ENCODE results near the gene CRIM1.

Gene CRIM1

DNA sequence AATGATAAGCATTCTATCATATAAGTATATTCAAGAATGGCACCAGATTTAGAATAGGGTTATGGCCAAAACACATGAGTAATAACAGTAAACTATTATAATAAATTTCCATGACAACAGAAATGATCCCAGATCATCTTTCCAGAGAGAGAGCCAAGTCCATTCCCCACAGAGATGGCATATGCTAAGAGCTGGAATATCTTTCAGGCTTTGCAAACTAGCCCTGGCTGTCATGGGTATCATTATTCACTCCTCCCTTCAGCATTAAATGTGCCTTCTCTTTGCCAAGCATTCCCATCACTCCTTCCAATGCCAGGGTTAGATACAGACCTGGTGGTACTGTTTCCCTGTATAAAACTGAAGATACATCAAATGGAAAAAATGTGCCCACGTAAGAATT lies 231.5 kb downstream of the CRIM1 start:
- Histone ChIP-seq H3K4ac (ENCODE audit: low read length) (no peak overlapping the region), H2BK15ac (ENCODE audit: low read length) (no peak overlapping the region), H3K4me3 (ENCODE audit: low read length in 2 of 2) (no peak overlapping the region), H4K8ac (ENCODE audit: low read depth, low read length) (no peak overlapping the region), H4K91ac (ENCODE audit: low read depth, low read length, poor library complexity) (no peak overlapping the region), H3K9me3 (replicated peaks in 1 of 2; ENCODE audit: control insufficient read depth in 2 of 2, insufficient read depth in 1 of 2, low read depth in 1 of 2, low read length in 2 of 2) (no peaks in the 10 kb centered on the region), H3K23ac (ENCODE audit: low read depth, low read length, poor library complexity) (no peak overlapping the region), H3K4me1 (ENCODE audit: control insufficient read depth in 2 of 2, insufficient read depth in 1 of 2, low read depth in 1 of 2, low read length in 2 of 2) (peaks cover 0 to 3% of the 10 kb centered on the region in 2 donors), H3K79me1 (ENCODE audit: low read depth, low read length) (no peaks in the 10 kb centered on the region), H2AFZ (ENCODE audit: low read length) (no peak overlapping the region), H3K27ac (replicated peaks; ENCODE audit: low read length) (no peak overlapping the region), H3K14ac (ENCODE audit: low read length) (no peak overlapping the region), H3K27me3 (ENCODE audit: control insufficient read depth in 3 of 3, insufficient read depth in 3 of 3, low read depth in 1 of 3, low read length in 3 of 3) (no peaks in the 10 kb centered on the region), H3K4me2 (ENCODE audit: insufficient read depth, low read length, poor library complexity, severe bottlenecking) (no peak overlapping the region), H3K18ac (ENCODE audit: low read length) (no peak overlapping the region), H2AK5ac (ENCODE audit: low read depth, low read length) (no peak overlapping the region), H2BK5ac (ENCODE audit: low read length) (no peak overlapping the region), H2BK12ac (ENCODE audit: low read length) (no peak overlapping the region), H3K9ac (ENCODE audit: low read depth, low read length, poor library complexity) (no peak overlapping the region), H3K36me3 (replicated peaks in 1 of 2; ENCODE audit: control insufficient read depth in 2 of 2, insufficient read depth in 2 of 2, low read length in 2 of 2) (peaks cover 4 to 85% of the 10 kb centered on the region in 2 donors), H2BK120ac (ENCODE audit: low read depth, low read length) (no peak overlapping the region)
- DNase-seq (ENCODE audit: low spot score) = no peak
- no CpG with 5 or more reads among the region's 1 CpG for WGBS, 2 donors (ENCODE audit: extremely low coverage in 2 of 2, insufficient read length in 2 of 2, insufficient replicate concordance in 1 of 2)

DNA sequence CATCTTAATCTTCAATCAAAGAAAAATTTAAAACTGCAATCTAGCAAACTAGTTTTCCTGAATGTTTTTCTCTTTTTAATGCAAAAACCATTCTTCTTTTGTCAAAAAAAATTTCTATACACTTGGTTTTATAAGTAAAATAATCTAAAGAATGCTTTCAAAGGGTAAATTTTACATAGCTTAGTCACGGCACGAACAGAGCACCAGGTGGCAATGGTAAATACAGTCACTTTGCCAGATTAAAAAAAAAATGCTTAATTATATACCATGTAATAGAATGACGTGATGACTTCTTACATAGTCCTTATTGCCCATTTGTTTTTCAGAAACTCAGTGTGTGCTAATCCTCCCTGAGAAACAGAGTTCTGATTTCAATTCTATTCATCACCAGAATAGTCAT lies 232.0 kb downstream of the CRIM1 start:
- Histone ChIP-seq H2BK15ac (ENCODE audit: low read length) (no peak overlapping the region), H3K4ac (ENCODE audit: low read length) (no peak overlapping the region), H3K4me2 (ENCODE audit: insufficient read depth, low read length, poor library complexity, severe bottlenecking) (no peak overlapping the region), H3K79me1 (ENCODE audit: low read depth, low read length) (no peaks in the 10 kb centered on the region), H2BK5ac (ENCODE audit: low read length) (no peak overlapping the region), H3K36me3 (replicated peaks in 1 of 2; ENCODE audit: control insufficient read depth in 2 of 2, insufficient read depth in 2 of 2, low read length in 2 of 2) (peaks cover 4 to 80% of the 10 kb centered on the region in 2 donors), H3K27me3 (ENCODE audit: control insufficient read depth in 3 of 3, insufficient read depth in 3 of 3, low read depth in 1 of 3, low read length in 3 of 3) (no peaks in the 10 kb centered on the region), H2AFZ (ENCODE audit: low read length) (no peak overlapping the region), H4K8ac (ENCODE audit: low read depth, low read length) (no peak overlapping the region), H3K4me3 (ENCODE audit: low read length in 2 of 2) (no peak overlapping the region), H2AK5ac (ENCODE audit: low read depth, low read length) (no peak overlapping the region), H3K27ac (replicated peaks; ENCODE audit: low read length) (no peak overlapping the region), H3K9ac (ENCODE audit: low read depth, low read length, poor library complexity) (no peak overlapping the region), H3K23ac (ENCODE audit: low read depth, low read length, poor library complexity) (no peak overlapping the region), H4K91ac (ENCODE audit: low read depth, low read length, poor library complexity) (no peak overlapping the region), H3K9me3 (replicated peaks in 1 of 2; ENCODE audit: control insufficient read depth in 2 of 2, insufficient read depth in 1 of 2, low read depth in 1 of 2, low read length in 2 of 2) (no peaks in the 10 kb centered on the region), H3K14ac (ENCODE audit: low read length) (no peak overlapping the region), H2BK12ac (ENCODE audit: low read length) (no peak overlapping the region), H3K18ac (ENCODE audit: low read length) (no peak overlapping the region), H3K4me1 (ENCODE audit: control insufficient read depth in 2 of 2, insufficient read depth in 1 of 2, low read depth in 1 of 2, low read length in 2 of 2) (peaks cover 0 to 2% of the 10 kb centered on the region in 2 donors), H2BK120ac (ENCODE audit: low read depth, low read length) (no peak overlapping the region)
- no CpG with 5 or more reads among the region's 3 CpGs for WGBS, 2 donors (ENCODE audit: extremely low coverage in 2 of 2, insufficient read length in 2 of 2, insufficient replicate concordance in 1 of 2)
- DNase-seq (ENCODE audit: low spot score) = no peak

DNA sequence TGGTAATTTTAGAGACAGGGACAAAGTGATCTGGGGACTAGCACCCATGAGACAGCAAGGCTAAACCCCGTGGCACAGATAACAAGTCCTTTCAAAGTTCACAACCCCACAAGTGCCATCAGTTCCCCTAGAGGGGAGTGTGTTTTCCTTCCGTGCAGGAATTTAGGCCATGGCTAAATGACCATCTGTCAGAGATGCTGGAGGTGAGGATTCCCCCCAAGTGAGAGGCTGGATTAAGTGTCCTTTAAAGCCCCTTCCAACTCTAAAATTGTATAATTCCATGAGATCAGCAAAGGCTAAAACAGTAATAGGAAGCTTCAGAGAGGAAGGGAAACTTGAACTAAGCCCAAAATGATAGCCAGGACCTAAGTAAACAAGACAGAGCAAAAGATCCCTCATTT lies 233.7 kb downstream of the CRIM1 start:
- Histone ChIP-seq H3K79me1 (ENCODE audit: low read depth, low read length) (no peaks in the 10 kb centered on the region), H2BK5ac (ENCODE audit: low read length) (no peak overlapping the region), H3K36me3 (replicated peaks in 1 of 2; ENCODE audit: control insufficient read depth in 2 of 2, insufficient read depth in 2 of 2, low read length in 2 of 2) (peaks cover 4 to 64% of the 10 kb centered on the region in 2 donors), H3K27ac (replicated peaks; ENCODE audit: low read length) (no peak overlapping the region), H3K4me1 (ENCODE audit: control insufficient read depth in 2 of 2, insufficient read depth in 1 of 2, low read depth in 1 of 2, low read length in 2 of 2) (peaks cover 0 to 1% of the 10 kb centered on the region in 2 donors), H3K18ac (ENCODE audit: low read length) (no peak overlapping the region), H3K23ac (ENCODE audit: low read depth, low read length, poor library complexity) (no peak overlapping the region), H3K9ac (ENCODE audit: low read depth, low read length, poor library complexity) (no peak overlapping the region), H4K91ac (ENCODE audit: low read depth, low read length, poor library complexity) (no peak overlapping the region), H3K14ac (ENCODE audit: low read length) (no peak overlapping the region), H3K9me3 (replicated peaks in 1 of 2; ENCODE audit: control insufficient read depth in 2 of 2, insufficient read depth in 1 of 2, low read depth in 1 of 2, low read length in 2 of 2) (no peaks in the 10 kb centered on the region), H2BK12ac (ENCODE audit: low read length) (no peak overlapping the region), H2BK120ac (ENCODE audit: low read depth, low read length) (no peak overlapping the region), H3K27me3 (ENCODE audit: control insufficient read depth in 3 of 3, insufficient read depth in 3 of 3, low read depth in 1 of 3, low read length in 3 of 3) (no peaks in the 10 kb centered on the region), H3K4ac (ENCODE audit: low read length) (no peak overlapping the region), H2AK5ac (ENCODE audit: low read depth, low read length) (no peak overlapping the region), H2AFZ (ENCODE audit: low read length) (no peak overlapping the region), H2BK15ac (ENCODE audit: low read length) (no peak overlapping the region), H3K4me3 (ENCODE audit: low read length in 2 of 2) (no peak overlapping the region), H3K4me2 (ENCODE audit: insufficient read depth, low read length, poor library complexity, severe bottlenecking) (no peak overlapping the region), H4K8ac (ENCODE audit: low read depth, low read length) (no peak overlapping the region)
- DNase-seq (ENCODE audit: low spot score) = no peak
- WGBS, 2 donors (ENCODE audit: extremely low coverage in 2 of 2, insufficient read length in 2 of 2, insufficient replicate concordance in 1 of 2) = no CpG with 5 or more reads among the region's 2 CpGs

DNA sequence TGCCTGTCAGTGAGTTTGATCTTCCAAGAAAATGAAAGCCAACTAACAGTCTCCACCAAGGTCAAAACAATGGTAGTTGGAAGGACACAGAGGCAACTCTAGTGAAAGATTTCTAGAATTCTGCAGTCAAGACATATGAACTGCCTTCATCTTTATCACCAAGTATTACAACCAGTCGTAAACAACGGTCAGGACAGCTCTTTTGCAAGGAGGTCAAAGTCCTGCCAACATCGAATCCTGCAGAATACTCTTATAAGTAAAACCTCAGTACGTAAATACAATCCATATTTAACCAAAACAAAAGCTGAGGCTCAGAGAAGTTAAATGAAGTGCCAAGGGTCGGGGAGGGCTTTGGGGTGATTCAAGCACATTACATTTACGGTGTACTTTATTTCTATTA lies 239.3 kb downstream of the CRIM1 start:
- no peak overlapping the region for H2BK5ac ChIP-seq (ENCODE audit: low read length)
- no peak overlapping the region for H2AFZ ChIP-seq (ENCODE audit: low read length)
- H3K23ac ChIP-seq (ENCODE audit: low read depth, low read length, poor library complexity) = no peak overlapping the region
- H4K91ac ChIP-seq (ENCODE audit: low read depth, low read length, poor library complexity) = no peak overlapping the region
- no peak overlapping the region for H2AK5ac ChIP-seq (ENCODE audit: low read depth, low read length)
- H2BK12ac ChIP-seq (ENCODE audit: low read length) = no peak overlapping the region
- H3K36me3 ChIP-seq (replicated peaks in 1 of 2; ENCODE audit: control insufficient read depth in 2 of 2, insufficient read depth in 2 of 2, low read length in 2 of 2) = peaks cover 0 to 27% of the 10 kb centered on the region in 2 donors
- DNase-seq (ENCODE audit: low spot score) = no peak
- H3K4me1 ChIP-seq (ENCODE audit: control insufficient read depth in 2 of 2, insufficient read depth in 1 of 2, low read depth in 1 of 2, low read length in 2 of 2) = peaks cover 3% of the 10 kb centered on the region in 2 donors
- no peak overlapping the region for H2BK15ac ChIP-seq (ENCODE audit: low read length)
- no peaks in the 10 kb centered on the region for H3K79me1 ChIP-seq (ENCODE audit: low read depth, low read length)
- no peak overlapping the region for H4K8ac ChIP-seq (ENCODE audit: low read depth, low read length)
- H3K4me3 ChIP-seq (ENCODE audit: low read length in 2 of 2) = no peak overlapping the region
- no peak overlapping the region for H3K14ac ChIP-seq (ENCODE audit: low read length)
- no peak overlapping the region for H2BK120ac ChIP-seq (ENCODE audit: low read depth, low read length)
- H3K4me2 ChIP-seq (ENCODE audit: insufficient read depth, low read length, poor library complexity, severe bottlenecking) = no peak overlapping the region
- H3K18ac ChIP-seq (ENCODE audit: low read length) = no peak overlapping the region
- no peak overlapping the region for H3K9ac ChIP-seq (ENCODE audit: low read depth, low read length, poor library complexity)
- peaks cover 0 to 4% of the 10 kb centered on the region in 2 donors for H3K9me3 ChIP-seq (replicated peaks in 1 of 2; ENCODE audit: control insufficient read depth in 2 of 2, insufficient read depth in 1 of 2, low read depth in 1 of 2, low read length in 2 of 2)
- H3K27ac ChIP-seq (replicated peaks; ENCODE audit: low read length) = no peak overlapping the region
- no peak overlapping the region for H3K4ac ChIP-seq (ENCODE audit: low read length)
- no peaks in the 10 kb centered on the region for H3K27me3 ChIP-seq (ENCODE audit: control insufficient read depth in 3 of 3, insufficient read depth in 3 of 3, low read depth in 1 of 3, low read length in 3 of 3)
- no CpG with 5 or more reads among the region's 6 CpGs for WGBS, 2 donors (ENCODE audit: extremely low coverage in 2 of 2, insufficient read length in 2 of 2, insufficient replicate concordance in 1 of 2)
